Loucy (cell line): ENCODE measurements around the gene CDK19.

ENCODE experiments used
- CTCF ChIP-seq: fragments of 200-600 bp; sonication (generic); conservative IDR thresholded peaks from 2 replicates; pipeline ENCODE4 v1.5.1; 2014; ENCODE audit warnings: mild to moderate bottlenecking, antibody characterized with exemption, low read length
- EZH2phosphoT487 ChIP-seq: fragments of 200-600 bp; IDR thresholded peaks from 2 replicates; pipeline ENCODE4 v1.6.1; 2018; ENCODE audit warnings: antibody characterized with exemption, mild to moderate bottlenecking, moderate library complexity, borderline replicate concordance

DNA sequence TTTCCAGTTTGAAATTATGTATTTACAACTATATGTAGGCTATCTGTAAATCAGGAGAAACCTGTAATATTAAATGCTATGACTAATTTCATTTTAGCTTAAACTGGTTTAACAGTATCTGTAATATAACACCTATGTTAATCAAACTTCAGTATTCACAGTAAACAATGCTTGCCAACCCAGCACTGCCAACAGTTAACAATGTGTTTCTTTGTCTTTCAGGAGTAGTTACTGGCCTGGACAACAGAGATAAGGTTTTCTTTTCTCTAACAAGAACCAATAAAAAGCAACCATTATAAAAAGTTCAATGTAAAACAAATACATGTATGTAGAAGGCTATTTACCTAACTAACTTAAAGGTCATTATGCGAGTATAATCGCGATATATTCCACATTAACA is 158.8 kb downstream of the CDK19 start:
- TF ChIP-seq CTCF (no peak), EZH2phosphoT487 (no peak)
